Spleen (tissue), 7 donors: Measurements from ENCODE around the gene TRIM2.

ENCODE experiments used
- POLR2A ChIP-seq, 3 donors: fragments of 450-650 bp; IDR thresholded peaks; one replicate each; pipeline ENCODE4 v1.5.1; 2017; ENCODE audit warnings: antibody characterized with exemption in 3 of 3, mild to moderate bottlenecking in 1 of 3
- TF ChIP-seq, protein P1 (sequence below), 11 experiments: fragments of 200-600 bp in 7 of 11; fragments of 450-650 bp in 4 of 11; sonication (generic) in 4 of 11; IDR thresholded peaks in 8 of 11; conservative IDR thresholded peaks in 3 of 11; 1 replicate in 7 of 11; 2 replicates in 4 of 11; pipeline versions ENCODE4 v1.4.0 to v1.8.0; 2016 to 2021; ENCODE audit warnings: antibody characterized with exemption in 11 of 11, inconsistent platforms in 4 of 11, mild to moderate bottlenecking in 1 of 11
- donor health status: DM: no; HTN: no; CAD: no; lungs with moderate emphysema.
- donor health status: DM: no; HTN: no; CAD: no.
- donor health status: DM: no; HTN: no; CAD: no.

- no peak for TF ChIP-seq POLR2A (IDR thresholded peaks at IDR 0.05)
- TF ChIP-seq, protein P1, sequence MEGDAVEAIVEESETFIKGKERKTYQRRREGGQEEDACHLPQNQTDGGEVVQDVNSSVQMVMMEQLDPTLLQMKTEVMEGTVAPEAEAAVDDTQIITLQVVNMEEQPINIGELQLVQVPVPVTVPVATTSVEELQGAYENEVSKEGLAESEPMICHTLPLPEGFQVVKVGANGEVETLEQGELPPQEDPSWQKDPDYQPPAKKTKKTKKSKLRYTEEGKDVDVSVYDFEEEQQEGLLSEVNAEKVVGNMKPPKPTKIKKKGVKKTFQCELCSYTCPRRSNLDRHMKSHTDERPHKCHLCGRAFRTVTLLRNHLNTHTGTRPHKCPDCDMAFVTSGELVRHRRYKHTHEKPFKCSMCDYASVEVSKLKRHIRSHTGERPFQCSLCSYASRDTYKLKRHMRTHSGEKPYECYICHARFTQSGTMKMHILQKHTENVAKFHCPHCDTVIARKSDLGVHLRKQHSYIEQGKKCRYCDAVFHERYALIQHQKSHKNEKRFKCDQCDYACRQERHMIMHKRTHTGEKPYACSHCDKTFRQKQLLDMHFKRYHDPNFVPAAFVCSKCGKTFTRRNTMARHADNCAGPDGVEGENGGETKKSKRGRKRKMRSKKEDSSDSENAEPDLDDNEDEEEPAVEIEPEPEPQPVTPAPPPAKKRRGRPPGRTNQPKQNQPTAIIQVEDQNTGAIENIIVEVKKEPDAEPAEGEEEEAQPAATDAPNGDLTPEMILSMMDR (IDR thresholded peaks at IDR 0.05 in 8 of 11, conservative IDR thresholded peaks at IDR 0.05 in 3 of 11) = no peak
Measured at GRCh38 chr4:153215921-153216320, 11.7 kb downstream of the TRIM2 start.
